Neuronal stem cell (in vitro differentiated cells): Measurements from ENCODE around the gene GTF2A1L.

Experiments
- DNase-seq: peaks from one replicate; pipeline ENCODE4 v3.0.0-alpha.2; 2013; ENCODE audit warnings: low spot score
- H2AFZ ChIP-seq: one replicate; pipeline ENCODE4 v1.6.1; 2013; ENCODE audit warnings: mild to moderate bottlenecking, low read length, inconsistent platforms
- H2AK5ac ChIP-seq: 2 replicates; pipeline ENCODE4 v1.6.1; 2013; ENCODE audit warnings: low read depth, mild to moderate bottlenecking, inconsistent platforms, low read length, moderate library complexity, mixed read lengths
- H2BK120ac ChIP-seq: 2 replicates; pipeline ENCODE4 v1.6.1; 2013; ENCODE audit warnings: low read depth, mild to moderate bottlenecking, inconsistent platforms, low read length, moderate library complexity, mixed read lengths
- H2BK12ac ChIP-seq: one replicate; pipeline ENCODE4 v1.6.1; 2013; ENCODE audit warnings: low read length, inconsistent platforms
- H2BK15ac ChIP-seq: 2 replicates; pipeline ENCODE4 v1.6.1; 2013; ENCODE audit warnings: mild to moderate bottlenecking, low read length, inconsistent platforms, mixed read lengths
- H2BK5ac ChIP-seq: one replicate; pipeline ENCODE4 v1.6.1; 2013; ENCODE audit warnings: inconsistent platforms, mild to moderate bottlenecking, low read length, moderate library complexity
- H3K14ac ChIP-seq: one replicate; pipeline ENCODE4 v1.6.1; 2013; ENCODE audit warnings: low read length, inconsistent platforms
- H3K18ac ChIP-seq: 2 replicates; pipeline ENCODE4 v1.6.1; 2013; ENCODE audit warnings: low read length, inconsistent platforms
- H3K23ac ChIP-seq: 2 replicates; pipeline ENCODE4 v1.6.1; 2013; ENCODE audit warnings: low read depth, mild to moderate bottlenecking, mixed read lengths, low read length, inconsistent platforms; ENCODE audit not compliant: poor library complexity
- H3K27ac ChIP-seq: replicated peaks from 3 replicates; pipeline ENCODE4 v1.5.1; 2013; ENCODE audit warnings: low read length, inconsistent platforms
- H3K27me3 ChIP-seq, 3 experiments: 2 replicates each; pipeline ENCODE4 v1.6.1; 2013; ENCODE audit warnings: low read length in 3 of 3, mild to moderate bottlenecking in 2 of 3, inconsistent platforms in 1 of 3, low read depth in 1 of 3, mixed read lengths in 1 of 3, moderate library complexity in 1 of 3; ENCODE audit not compliant: control insufficient read depth in 3 of 3, insufficient read depth in 3 of 3
- H3K36me3 ChIP-seq, 2 donors: replicated peaks in 1 of 2; 2 replicates each; pipeline ENCODE4 v1.6.1; 2013; ENCODE audit warnings: low read length in 2 of 2; ENCODE audit not compliant: control insufficient read depth in 2 of 2, insufficient read depth in 2 of 2
- H3K4ac ChIP-seq: 2 replicates; pipeline ENCODE4 v1.6.1; 2013; ENCODE audit warnings: inconsistent platforms, mild to moderate bottlenecking, low read length, moderate library complexity
- H3K4me1 ChIP-seq, 2 donors: 1 replicate in 1 of 2; 2 replicates in 1 of 2; pipeline ENCODE4 v1.6.1; 2013; ENCODE audit warnings: low read length in 2 of 2, low read depth in 1 of 2; ENCODE audit not compliant: control insufficient read depth in 2 of 2, insufficient read depth in 1 of 2
- H3K4me2 ChIP-seq: one replicate; pipeline ENCODE4 v1.6.1; 2013; ENCODE audit warnings: mild to moderate bottlenecking, low read length, inconsistent platforms; ENCODE audit not compliant: insufficient read depth, poor library complexity, severe bottlenecking
- H3K4me3 ChIP-seq, 2 donors: 2 replicates each; pipeline ENCODE4 v1.5.1; 2013; ENCODE audit warnings: low read length in 2 of 2, mild to moderate bottlenecking in 2 of 2, inconsistent platforms in 1 of 2, moderate library complexity in 1 of 2
- H3K79me1 ChIP-seq: one replicate; pipeline ENCODE4 v1.6.1; 2013; ENCODE audit warnings: low read depth, mild to moderate bottlenecking, inconsistent platforms, low read length, moderate library complexity
- H3K9ac ChIP-seq: one replicate; pipeline ENCODE4 v1.6.1; 2013; ENCODE audit warnings: mild to moderate bottlenecking, low read depth, low read length, inconsistent platforms; ENCODE audit not compliant: poor library complexity
- H3K9me3 ChIP-seq, 2 donors: replicated peaks in 1 of 2; 2 replicates each; pipeline versions ENCODE3 to v1.6.1; 2013; ENCODE audit warnings: low read length in 2 of 2, mild to moderate bottlenecking in 2 of 2, inconsistent platforms in 1 of 2, low read depth in 1 of 2, mixed read lengths in 1 of 2, moderate library complexity in 1 of 2; ENCODE audit not compliant: control insufficient read depth in 2 of 2, insufficient read depth in 1 of 2
- H4K8ac ChIP-seq: one replicate; pipeline ENCODE4 v1.6.1; 2013; ENCODE audit warnings: low read depth, mild to moderate bottlenecking, inconsistent platforms, low read length, moderate library complexity
- H4K91ac ChIP-seq: one replicate; pipeline ENCODE4 v1.6.1; 2013; ENCODE audit warnings: low read length, low read depth, mild to moderate bottlenecking, inconsistent platforms; ENCODE audit not compliant: poor library complexity
- WGBS, 2 donors: extraction: QIAGEN DNeasy Blood & Tissue Kit; methylation state at CpG; one replicate each; pipeline ENCODE4 v1.1.7; 2013; ENCODE audit warnings: missing lambda C conversion rate in 2 of 2, mixed read lengths in 1 of 2; ENCODE audit not compliant: insufficient read length in 2 of 2, insufficient replicate concordance in 1 of 2; ENCODE audit errors: extremely low coverage in 2 of 2; 5-methylcytosine and 5-hydroxymethylcytosine counted together

The GTF2A1L gene

GRCh38 chr2:48651158-48651790 lies 33.6 kb downstream of the GTF2A1L start:
- no peak overlapping the region for H2AK5ac ChIP-seq
- no peak overlapping the region for H3K4ac ChIP-seq
- H3K27me3 ChIP-seq: no peaks in the 10 kb centered on the region
- H3K27ac ChIP-seq: no peak overlapping the region
- H3K4me1 ChIP-seq: no peaks in the 10 kb centered on the region
- H2BK15ac ChIP-seq: no peak overlapping the region
- no CpG with 5 or more reads among the region's 4 CpGs for WGBS, 2 donors
- no peak overlapping the region for H4K91ac ChIP-seq
- H3K79me1 ChIP-seq: no peaks in the 10 kb centered on the region
- H2BK12ac ChIP-seq: no peak overlapping the region
- no peak overlapping the region for H3K23ac ChIP-seq
- DNase-seq: no peak
- no peak overlapping the region for H3K18ac ChIP-seq
- no peak overlapping the region for H3K14ac ChIP-seq
- H2BK5ac ChIP-seq: no peak overlapping the region
- no peak overlapping the region for H3K4me3 ChIP-seq
- H3K4me2 ChIP-seq: no peak overlapping the region
- H3K9ac ChIP-seq: no peak overlapping the region
- no peak overlapping the region for H2AFZ ChIP-seq
- no peak overlapping the region for H2BK120ac ChIP-seq
- no peak overlapping the region for H4K8ac ChIP-seq
- H3K36me3 ChIP-seq: no peaks in the 10 kb centered on the region
- no peaks in the 10 kb centered on the region for H3K9me3 ChIP-seq

- H3K23ac ChIP-seq: no peak overlapping the region
- no peak overlapping the region for H3K27ac ChIP-seq
- no peak overlapping the region for H2BK5ac ChIP-seq
- no peak overlapping the region for H3K4ac ChIP-seq
- no peak overlapping the region for H3K4me2 ChIP-seq
- H3K18ac ChIP-seq: no peak overlapping the region
- H2BK15ac ChIP-seq: no peak overlapping the region
- H3K9me3 ChIP-seq: no peaks in the 10 kb centered on the region
- H3K36me3 ChIP-seq: no peaks in the 10 kb centered on the region
- no peak overlapping the region for H3K14ac ChIP-seq
- no peak overlapping the region for H4K91ac ChIP-seq
- no peak overlapping the region for H3K9ac ChIP-seq
- no peaks in the 10 kb centered on the region for H3K4me1 ChIP-seq
- H3K4me3 ChIP-seq: no peak overlapping the region
- no peak overlapping the region for H2BK12ac ChIP-seq
- no peak overlapping the region for H4K8ac ChIP-seq
- H3K27me3 ChIP-seq: no peaks in the 10 kb centered on the region
- no peak overlapping the region for H2BK120ac ChIP-seq
- no peak overlapping the region for H2AK5ac ChIP-seq
- DNase-seq: no peak
- no peaks in the 10 kb centered on the region for H3K79me1 ChIP-seq
- WGBS, 2 donors: no CpG with 5 or more reads among the region's 1 CpG
- H2AFZ ChIP-seq: no peak overlapping the region
Measured at GRCh38 chr2:48668992-48669391, 51.3 kb downstream of the GTF2A1L start.

GRCh38 chr2:48673581-48673980 lies 55.9 kb downstream of the GTF2A1L start:
- Histone ChIP-seq H3K4me2 (no peak overlapping the region), H3K18ac (no peak overlapping the region), H2BK5ac (no peak overlapping the region), H3K27me3 (no peaks in the 10 kb centered on the region), H3K79me1 (no peaks in the 10 kb centered on the region), H2BK12ac (no peak overlapping the region), H3K9me3 (no peaks in the 10 kb centered on the region), H3K9ac (no peak overlapping the region), H3K14ac (no peak overlapping the region), H3K27ac (no peak overlapping the region), H2AK5ac (no peak overlapping the region), H4K8ac (no peak overlapping the region), H3K36me3 (no peaks in the 10 kb centered on the region), H3K4me1 (peaks cover 2 to 8% of the 10 kb centered on the region in 2 donors), H3K23ac (no peak overlapping the region), H2BK15ac (no peak overlapping the region), H4K91ac (no peak overlapping the region), H3K4ac (no peak overlapping the region), H3K4me3 (no peak overlapping the region), H2BK120ac (no peak overlapping the region), H2AFZ (no peak overlapping the region)
- no CpG with 5 or more reads among the region's 4 CpGs for WGBS, 2 donors
- no peak for DNase-seq

GRCh38 chr2:48674933-48675332 lies 57.3 kb downstream of the GTF2A1L start:
- H4K91ac ChIP-seq: no peak overlapping the region
- no peak overlapping the region for H3K9ac ChIP-seq
- no peak for DNase-seq
- no peak overlapping the region for H3K14ac ChIP-seq
- no peak overlapping the region for H3K27ac ChIP-seq
- H3K36me3 ChIP-seq: no peaks in the 10 kb centered on the region
- no peak overlapping the region for H2BK12ac ChIP-seq
- H3K9me3 ChIP-seq: no peaks in the 10 kb centered on the region
- H3K4me3 ChIP-seq: no peak overlapping the region
- no peak overlapping the region for H3K23ac ChIP-seq
- no peak overlapping the region for H3K18ac ChIP-seq
- H2AFZ ChIP-seq: no peak overlapping the region
- no peak overlapping the region for H3K4me2 ChIP-seq
- no peak overlapping the region for H4K8ac ChIP-seq
- H3K4ac ChIP-seq: no peak overlapping the region
- no peak overlapping the region for H2BK120ac ChIP-seq
- H2BK15ac ChIP-seq: no peak overlapping the region
- H3K4me1 ChIP-seq: peaks cover 2 to 8% of the 10 kb centered on the region in 2 donors
- H2AK5ac ChIP-seq: no peak overlapping the region
- no CpG with 5 or more reads among the region's 2 CpGs for WGBS, 2 donors
- no peaks in the 10 kb centered on the region for H3K79me1 ChIP-seq
- no peaks in the 10 kb centered on the region for H3K27me3 ChIP-seq
- no peak overlapping the region for H2BK5ac ChIP-seq
